EL (cell line): ENCODE measurements around the gene TEDC1.

Experiments
- DNase-seq: peaks from one replicate; pipeline ENCODE4 v3.0.0-alpha.2; 2016

Gene TEDC1

GRCh38 chr14:105486163-105486973 is 4.7 kb upstream of the TEDC1 start, which contains the start of gene CRIP1:
CRIP1 (plus strand) TSS chr14:105486886; CDS start chr14:105487260, 374 bp downstream.
- no peak for DNase-seq

GRCh38 chr14:105486974-105487448 is 4.0 kb upstream of the TEDC1 start:
- DNase-seq, result no peak

- DNase-seq, result no peak
These were observed 3.5 kb upstream of the TEDC1 start for GRCh38 chr14:105487449-105487985.

- DNase-seq, result no peak
These were observed 2.9 kb upstream of the TEDC1 start for GRCh38 chr14:105487986-105488777.

- no peak for DNase-seq
These were observed 2.1 kb upstream of the TEDC1 start for GRCh38 chr14:105488781-105489541.

- peak; percentile 81 for DNase-seq
These were observed 1.3 kb upstream of the TEDC1 start for GRCh38 chr14:105489542-105490266.

- no peak for DNase-seq
These were observed 827 bp upstream of the TEDC1 start for GRCh38 chr14:105490267-105490571.

GRCh38 chr14:105491366-105491973 is 424 bp downstream of the TEDC1 start:
- peak; percentile 79 for DNase-seq

GRCh38 chr14:105492031-105492970 is 1.3 kb downstream of the TEDC1 start:
- DNase-seq, result no peak

- DNase-seq, result no peak
These were observed 2.2 kb downstream of the TEDC1 start for GRCh38 chr14:105492971-105493871.

- DNase-seq, result no peak
These were observed 3.0 kb downstream of the TEDC1 start for GRCh38 chr14:105493921-105494605.

- no peak for DNase-seq
These were observed 3.5 kb downstream of the TEDC1 start for GRCh38 chr14:105494606-105494929.

GRCh38 chr14:105495101-105495989 is 4.3 kb downstream of the TEDC1 start:
- DNase-seq, result no peak

GRCh38 chr14:105495990-105496830 is 5.2 kb downstream of the TEDC1 start:
- no peak for DNase-seq

- no peak for DNase-seq
These were observed 6.0 kb downstream of the TEDC1 start for GRCh38 chr14:105496831-105497591.
